Naive B cell (primary cell): ENCODE measurements around the gene BRCC3. TPM values are rescaled to one million over a fixed set of nuclear protein-coding genes. Genes with fewer than 3 reads are reported as not detected.

Experiments used
- ATAC-seq, 2 donors: fragments of 150-1000 bp; cut with Tn5 transposase; 2 replicates each; pipeline ENCODE4 v1.10.0; 2021; ENCODE audit warnings: low read depth in 2 of 2, mild to moderate bottlenecking in 2 of 2, moderate library complexity in 2 of 2
- DNase-seq: peaks from one replicate; pipeline ENCODE4 v3.0.0; 2022
- H3K27ac Mint-ChIP-seq, 6 donors: one replicate each; pipeline ENCODE4 v1.8.0; 2020 to 2022; ENCODE audit warnings: mild to moderate bottlenecking in 6 of 6, mixed read lengths in 6 of 6, moderate library complexity in 5 of 6, inconsistent platforms in 2 of 6
- H3K27me3 Mint-ChIP-seq, 3 donors: one replicate each; pipeline ENCODE4 v1.8.0; 2021 to 2022; ENCODE audit warnings: mixed read lengths in 3 of 3, mild to moderate bottlenecking in 1 of 3
- H3K36me3 Mint-ChIP-seq, 2 donors: one replicate each; pipeline ENCODE4 v1.8.0; 2020 to 2022; ENCODE audit warnings: mixed read lengths in 2 of 2, inconsistent platforms in 1 of 2, mild to moderate bottlenecking in 1 of 2
- H3K4me1 Mint-ChIP-seq, 3 donors: one replicate each; pipeline ENCODE4 v1.8.0; 2020 to 2022; ENCODE audit warnings: mixed read lengths in 3 of 3, inconsistent platforms in 1 of 3, mild to moderate bottlenecking in 1 of 3, moderate library complexity in 1 of 3
- H3K4me3 Mint-ChIP-seq, 8 donors: one replicate each; pipeline ENCODE4 v1.8.0; 2020 to 2022; ENCODE audit warnings: mild to moderate bottlenecking in 8 of 8, mixed read lengths in 8 of 8, moderate library complexity in 8 of 8, inconsistent platforms in 2 of 8
- H3K9me3 Mint-ChIP-seq, 7 donors: one replicate each; pipeline ENCODE4 v1.8.0; 2020 to 2022; ENCODE audit warnings: mixed read lengths in 7 of 7, mild to moderate bottlenecking in 5 of 7, inconsistent platforms in 2 of 7, moderate library complexity in 1 of 7
- polyA plus RNA-seq, 6 donors: library from polyadenylated mRNA; unstranded; fragments of 300-500 nt; fragmentation: Illumina TruSeq; gene quantifications; one replicate each; pipeline ENCODE4 v1.2.3, GENCODE V29; 2021; ENCODE audit warnings: low read depth in 6 of 6

The BRCC3 gene
- polyA plus RNA-seq: 10 to 100 TPM; 16.3 to 26.8 (median 24.7) TPM

DNA sequence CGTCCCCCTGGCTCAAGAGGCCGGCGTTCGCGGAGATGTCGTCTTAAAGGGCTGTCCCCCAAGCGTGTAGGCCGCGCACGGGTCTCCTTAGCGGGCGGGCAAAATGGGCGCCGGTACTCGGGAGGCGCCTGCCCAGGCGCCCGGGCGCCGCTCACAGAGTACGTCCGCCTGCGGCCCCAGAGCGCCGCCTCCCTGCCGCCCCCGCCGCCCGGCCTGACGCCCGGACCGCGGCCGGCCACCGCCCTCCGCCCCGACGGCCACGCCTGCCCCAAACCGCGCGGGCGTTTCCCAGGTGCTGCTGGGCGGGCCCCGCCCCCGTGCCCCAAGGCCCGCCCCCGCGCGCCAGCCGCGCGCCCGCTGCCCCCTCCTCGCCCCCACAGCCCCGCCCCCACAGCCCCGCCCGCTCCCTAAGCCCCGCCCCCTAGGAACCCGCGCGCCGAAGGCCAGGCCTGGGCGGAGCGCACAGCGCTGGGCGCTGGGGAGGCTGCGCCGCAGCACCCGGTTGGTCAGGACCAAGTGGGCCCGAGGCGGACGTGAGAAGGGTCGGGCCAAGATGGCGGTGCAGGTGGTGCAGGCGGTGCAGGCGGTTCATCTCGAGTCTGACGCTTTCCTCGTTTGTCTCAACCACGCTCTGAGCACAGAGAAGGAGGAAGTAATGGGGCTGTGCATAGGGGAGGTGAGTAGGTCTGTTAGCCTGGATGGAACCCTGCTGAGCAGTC is at the start of gene BRCC3, which contains the start of the genes CMC4 and MTCP1:
Gene BRCC3, plus strand, starts transcription at position 534 of the 719 bp plus-strand sequence. Its CDS starts 20 bp downstream, at position 554.
Gene CMC4, minus strand, starts transcription at position 162 of the 719 bp plus-strand sequence. CDS start 7,113 bp downstream, outside the sequence.
Gene MTCP1, minus strand, starts transcription at position 162 of the 719 bp plus-strand sequence. CDS start 5,126 bp downstream, outside the sequence.
- DNase-seq: peak; percentile 84
- Mint-ChIP-seq H3K4me1 (peaks cover 20 to 36% (median 33%) of the 10 kb centered on the region in 3 donors), H3K36me3 (peaks cover 6 to 8% of the 10 kb centered on the region in 2 donors), H3K4me3 (peak within 1 kb of the TSS; percentile 73 to 96 (median 92)), H3K27ac (peak within 1 kb of the TSS; percentile 86 to 97 (median 96)), H3K27me3 (no peaks in the 10 kb centered on the region), H3K9me3 (peaks cover 0 to 10% (median 0%) of the 10 kb centered on the region in 7 donors)
- ATAC-seq: peak; percentile 76 to 77

DNA sequence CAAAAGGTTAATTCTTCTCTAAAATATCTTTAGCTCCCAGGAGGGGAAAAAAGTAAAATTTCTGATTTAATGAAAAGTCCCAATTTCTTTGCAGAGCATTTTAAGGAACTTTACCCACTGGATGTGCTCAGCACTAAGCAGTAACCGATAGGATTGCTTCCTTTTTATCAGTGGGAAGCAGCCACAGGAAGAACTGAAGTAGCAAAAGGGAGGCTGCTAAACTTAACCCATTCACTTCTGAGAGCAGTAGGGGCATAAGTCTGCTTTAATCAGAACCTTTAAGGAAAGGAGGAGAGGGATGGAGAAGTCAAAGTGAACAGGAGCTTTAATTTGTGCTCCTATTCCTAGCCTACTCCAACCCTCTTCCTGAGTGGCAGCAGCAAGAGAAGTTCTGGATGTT is 48.7 kb upstream of the BRCC3 start, which contains the start of gene F8:
Gene F8, minus strand, starts transcription at position 139 of the 400 bp plus-strand sequence. CDS start 171 bp downstream, outside the sequence.
- H3K4me3 Mint-ChIP-seq: peak within 1 kb of the TSS in 1 of 8 donors; percentile 36
- peak within 1 kb of the TSS in 2 of 6 donors; percentile 13 to 29 for H3K27ac Mint-ChIP-seq
- peaks cover 0 to 4% (median 0%) of the 10 kb centered on the region in 3 donors for H3K4me1 Mint-ChIP-seq

DNA sequence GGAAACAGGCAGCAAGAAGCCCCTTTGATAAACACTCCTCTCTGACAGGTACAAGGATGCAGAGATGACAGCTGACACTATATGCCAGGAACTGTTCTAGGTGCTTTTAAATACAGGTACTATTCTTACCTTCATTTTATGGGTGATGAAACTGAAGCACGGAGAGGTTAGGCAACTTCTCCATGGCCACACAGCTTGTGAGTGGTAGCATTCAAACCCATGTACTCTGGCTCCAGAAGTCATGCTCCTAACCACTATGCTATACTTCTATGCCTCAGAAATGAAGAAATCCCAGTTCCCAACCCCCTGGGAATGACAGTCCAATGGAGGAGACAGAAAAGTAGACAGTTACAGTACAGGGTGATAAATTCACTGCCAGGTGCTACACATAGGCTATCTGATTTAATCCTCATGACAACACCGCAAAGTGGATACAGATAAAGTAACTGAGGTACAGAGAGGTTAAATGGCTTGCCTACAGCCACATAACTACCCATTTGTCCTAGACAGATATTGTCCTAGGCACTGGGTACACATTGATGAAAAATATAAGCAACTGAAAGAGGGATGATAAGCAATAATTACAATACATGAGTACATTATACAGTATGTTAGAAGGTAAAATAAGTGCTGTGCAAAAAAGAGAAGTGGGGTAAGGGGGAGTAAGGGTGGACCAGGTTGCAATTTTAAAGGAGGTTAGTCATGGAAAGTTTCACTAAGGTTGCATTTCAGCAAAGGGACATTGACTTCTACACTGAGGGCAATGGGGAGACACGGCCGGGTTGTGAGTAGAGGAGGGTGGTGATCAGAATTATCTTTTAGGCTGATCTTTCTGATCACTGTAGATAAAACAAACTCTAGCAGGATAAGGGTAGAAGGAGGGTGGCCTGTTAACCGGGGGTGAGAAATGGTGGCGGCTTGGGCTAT is 47.1 kb upstream of the BRCC3 start:
- H3K4me1 Mint-ChIP-seq: peaks cover 0 to 15% (median 4%) of the 10 kb centered on the region in 3 donors
- H3K9me3 Mint-ChIP-seq: peaks cover 0 to 3% (median 0%) of the 10 kb centered on the region in 7 donors
- H3K36me3 Mint-ChIP-seq: no peaks in the 10 kb centered on the region
- no peak for ATAC-seq
- H3K27ac Mint-ChIP-seq: peak overlapping the region in 2 of 6 donors; percentile 48 to 57
- no peaks in the 10 kb centered on the region for H3K27me3 Mint-ChIP-seq
- peak overlapping the region in 3 of 8 donors; percentile 23 to 67 (median 40) for H3K4me3 Mint-ChIP-seq
- no peak for DNase-seq

More for the DNA sequence above, 48.7 kb upstream of the BRCC3 start, which contains the start of gene F8:
- ATAC-seq (no peak), DNase-seq (no peak)
- Mint-ChIP-seq H3K36me3 (no peaks in the 10 kb centered on the region), H3K27me3 (no peaks in the 10 kb centered on the region), H3K9me3 (peaks cover 0 to 3% (median 0%) of the 10 kb centered on the region in 7 donors)

DNA sequence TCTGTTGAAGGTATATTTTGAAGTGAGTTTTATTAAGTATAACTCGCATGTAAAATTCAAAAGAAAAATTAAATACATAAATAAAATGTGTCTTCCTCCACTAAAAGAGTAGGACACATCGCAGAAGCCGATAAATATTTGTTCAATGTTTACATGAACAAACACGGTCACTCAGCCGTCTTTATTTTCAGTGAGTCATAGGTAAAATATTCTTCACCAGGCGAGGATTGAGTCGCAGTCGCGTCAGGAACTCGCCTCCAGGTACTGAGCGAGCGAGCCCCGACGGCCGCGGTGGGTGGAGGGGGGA is 44.9 kb upstream of the BRCC3 start:
- Mint-ChIP-seq H3K27me3 (no peaks in the 10 kb centered on the region), H3K4me1 (peaks cover 5 to 23% (median 6%) of the 10 kb centered on the region in 3 donors), H3K4me3 (peak overlapping the region; percentile 79 to 96 (median 90)), H3K27ac (peak overlapping the region; percentile 89 to 96 (median 94)), H3K36me3 (no peaks in the 10 kb centered on the region), H3K9me3 (peaks cover 0 to 3% (median 0%) of the 10 kb centered on the region in 7 donors)
- DNase-seq: no peak
- no peak for ATAC-seq

DNA sequence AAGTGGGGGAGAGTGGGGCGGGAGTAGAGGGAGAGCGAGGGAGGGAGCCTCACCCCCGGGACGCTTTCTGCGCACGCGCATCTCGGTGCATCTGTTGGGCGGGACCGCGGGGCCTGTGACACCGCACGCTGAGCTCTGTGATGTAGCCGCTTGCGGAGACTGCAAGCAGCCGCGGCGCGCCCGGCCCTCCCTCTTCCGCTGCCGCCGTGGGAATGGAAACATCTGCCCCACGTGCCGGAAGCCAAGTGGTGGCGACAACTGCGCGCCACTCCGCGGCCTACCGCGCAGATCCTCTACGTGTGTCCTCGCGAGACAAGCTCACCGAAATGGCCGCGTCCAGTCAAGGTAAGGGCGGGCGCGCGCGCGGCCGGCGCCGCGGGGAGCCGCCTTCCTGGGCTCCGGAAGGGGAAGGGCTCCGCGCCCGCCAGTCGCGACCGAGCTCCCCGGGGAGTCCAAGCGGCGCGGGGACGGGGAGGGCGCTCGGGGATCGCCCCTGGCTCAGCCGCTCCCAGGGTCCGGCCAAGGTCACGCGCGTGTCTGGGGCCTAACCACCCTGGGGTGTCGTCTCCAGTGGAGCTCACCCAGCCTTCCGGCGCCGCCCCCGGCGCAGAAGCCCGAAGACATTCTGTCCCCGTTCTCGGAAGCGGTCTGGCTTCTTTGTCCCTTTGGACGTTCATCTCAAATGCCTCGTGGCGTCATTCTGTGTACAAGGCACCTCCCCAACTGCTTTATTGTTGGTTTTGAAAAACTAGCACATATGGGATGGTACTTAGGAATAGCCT is 44.4 kb upstream of the BRCC3 start, which contains the start of gene FUNDC2:
Gene FUNDC2, plus strand, starts transcription at position 118 of the 782 bp plus-strand sequence. Its CDS starts 95 bp downstream, at position 213.
- ATAC-seq: peak; percentile 86 to 87
- H3K9me3 Mint-ChIP-seq: peaks cover 0 to 3% (median 0%) of the 10 kb centered on the region in 7 donors
- peak; percentile 91 for DNase-seq
- H3K4me3 Mint-ChIP-seq: peak within 1 kb of the TSS; percentile 79 to 96 (median 91)
- H3K27me3 Mint-ChIP-seq: no peaks in the 10 kb centered on the region
- peaks cover 5 to 25% (median 6%) of the 10 kb centered on the region in 3 donors for H3K4me1 Mint-ChIP-seq
- H3K27ac Mint-ChIP-seq: peak within 1 kb of the TSS; percentile 93 to 97 (median 96)
- H3K36me3 Mint-ChIP-seq: no peaks in the 10 kb centered on the region

DNA sequence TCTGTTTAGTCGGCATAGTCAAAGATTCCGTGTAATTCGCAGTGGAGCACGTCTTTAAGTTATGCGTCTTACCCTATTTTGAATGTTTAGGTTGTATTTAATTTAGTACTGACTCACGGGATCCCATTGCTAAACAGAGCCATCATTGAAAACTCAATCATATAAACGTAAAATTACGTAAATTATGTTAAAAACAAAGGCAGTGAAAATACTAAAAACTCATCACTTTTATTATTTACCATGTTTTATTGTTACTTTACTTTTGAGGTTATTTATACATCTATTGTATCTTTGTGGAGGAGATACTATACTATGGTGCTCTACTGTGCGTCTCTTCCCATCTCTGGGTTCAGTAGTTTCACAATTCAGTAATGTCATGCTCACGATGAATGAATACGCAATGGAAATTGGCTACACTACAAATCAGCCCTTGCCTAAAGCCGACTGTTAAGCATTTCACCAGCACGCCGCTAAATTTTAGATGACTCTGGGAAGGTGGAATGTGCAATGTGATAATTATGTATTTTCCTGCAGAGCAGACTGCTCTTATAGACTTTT is 43.7 kb upstream of the BRCC3 start:
- Mint-ChIP-seq H3K9me3 (peaks cover 0 to 3% (median 0%) of the 10 kb centered on the region in 7 donors), H3K4me3 (peak overlapping the region; percentile 79 to 96 (median 88)), H3K27ac (peak overlapping the region; percentile 90 to 97 (median 96)), H3K27me3 (no peaks in the 10 kb centered on the region), H3K4me1 (peaks cover 5 to 25% (median 6%) of the 10 kb centered on the region in 3 donors), H3K36me3 (no peaks in the 10 kb centered on the region)
- ATAC-seq: no peak
- DNase-seq: no peak

DNA sequence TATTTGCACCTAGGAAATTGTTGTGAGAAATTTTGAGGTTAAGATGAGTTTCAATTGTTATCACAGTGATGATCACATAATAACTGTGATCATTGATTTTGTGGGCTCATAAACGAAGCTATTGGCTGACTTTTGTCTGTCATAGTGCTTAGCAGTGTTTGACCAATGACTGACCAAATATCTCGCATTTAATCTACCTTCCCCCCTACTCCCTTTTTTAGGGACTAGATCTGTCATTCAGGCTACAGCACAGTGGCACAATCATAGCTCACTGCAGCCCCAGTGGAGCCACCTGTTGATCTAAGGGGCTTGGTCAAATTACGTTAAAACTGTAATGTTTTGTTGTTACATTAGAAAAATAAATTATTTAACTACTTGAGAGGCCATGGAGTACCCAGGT is 43.2 kb upstream of the BRCC3 start:
- Mint-ChIP-seq H3K36me3 (no peaks in the 10 kb centered on the region), H3K4me3 (peak overlapping the region in 6 of 8 donors; percentile 37 to 96 (median 87)), H3K4me1 (peaks cover 5 to 25% (median 6%) of the 10 kb centered on the region in 3 donors), H3K9me3 (peaks cover 0 to 3% (median 0%) of the 10 kb centered on the region in 7 donors), H3K27ac (peak overlapping the region in 4 of 6 donors; percentile 93 to 97 (median 96)), H3K27me3 (no peaks in the 10 kb centered on the region)
- DNase-seq (no peak), ATAC-seq (no peak)

DNA sequence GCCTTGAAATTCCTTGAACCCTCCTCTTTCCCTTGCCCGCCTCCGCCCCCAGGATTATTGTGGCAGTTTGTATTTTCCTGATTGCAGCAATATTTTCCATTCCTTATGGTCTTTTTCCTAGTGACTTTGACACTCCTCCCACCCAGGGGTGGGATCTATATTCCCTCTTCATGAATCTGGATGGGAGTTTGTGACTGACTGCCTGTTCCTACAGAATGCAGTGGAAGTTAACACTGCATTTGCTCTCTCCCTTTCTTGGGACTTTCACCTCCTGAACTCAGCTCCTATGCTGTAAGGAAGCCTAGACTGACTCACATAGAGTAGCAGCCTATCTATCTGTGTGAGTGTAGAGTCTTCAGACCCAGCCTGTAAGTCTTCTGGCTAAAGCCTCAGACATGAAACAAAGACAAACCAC is 42.4 kb upstream of the BRCC3 start:
- H3K27me3 Mint-ChIP-seq: no peaks in the 10 kb centered on the region
- peak overlapping the region in 2 of 6 donors; percentile 25 to 85 for H3K27ac Mint-ChIP-seq
- peaks cover 5 to 25% (median 6%) of the 10 kb centered on the region in 3 donors for H3K4me1 Mint-ChIP-seq
- no peaks in the 10 kb centered on the region for H3K36me3 Mint-ChIP-seq
- no peak for ATAC-seq
- peak overlapping the region in 4 of 8 donors; percentile 4 to 96 (median 42) for H3K4me3 Mint-ChIP-seq
- no peak for DNase-seq
- peaks cover 0 to 3% (median 0%) of the 10 kb centered on the region in 7 donors for H3K9me3 Mint-ChIP-seq

DNA sequence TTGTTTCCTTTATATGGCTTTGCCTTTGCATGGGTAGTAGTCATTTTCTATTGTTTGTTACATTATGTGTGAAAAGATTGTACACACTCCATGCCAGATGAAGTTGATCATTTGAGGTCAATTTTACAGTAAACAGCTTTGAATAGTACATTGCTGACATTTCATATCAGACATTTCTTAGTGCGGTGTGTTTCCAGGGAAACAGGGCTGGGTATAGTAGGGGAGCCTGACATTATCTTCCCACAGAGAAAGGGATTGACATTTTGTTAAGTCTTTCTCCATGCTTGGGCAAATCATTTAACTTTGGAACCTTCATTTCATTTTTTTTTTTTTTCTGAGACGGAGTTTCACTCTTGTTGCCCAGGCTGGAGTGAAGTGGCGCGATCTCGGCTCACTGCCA is 39.7 kb upstream of the BRCC3 start:
- H3K27me3 Mint-ChIP-seq: no peaks in the 10 kb centered on the region
- H3K27ac Mint-ChIP-seq: peak overlapping the region in 1 of 6 donors; percentile 63
- peaks cover 6 to 21% (median 8%) of the 10 kb centered on the region in 3 donors for H3K4me1 Mint-ChIP-seq
- H3K36me3 Mint-ChIP-seq: peaks cover 0 to 14% of the 10 kb centered on the region in 2 donors
- DNase-seq: no peak
- H3K9me3 Mint-ChIP-seq: peaks cover 0 to 15% (median 4%) of the 10 kb centered on the region in 7 donors
- no peak for ATAC-seq
- H3K4me3 Mint-ChIP-seq: no peak overlapping the region

DNA sequence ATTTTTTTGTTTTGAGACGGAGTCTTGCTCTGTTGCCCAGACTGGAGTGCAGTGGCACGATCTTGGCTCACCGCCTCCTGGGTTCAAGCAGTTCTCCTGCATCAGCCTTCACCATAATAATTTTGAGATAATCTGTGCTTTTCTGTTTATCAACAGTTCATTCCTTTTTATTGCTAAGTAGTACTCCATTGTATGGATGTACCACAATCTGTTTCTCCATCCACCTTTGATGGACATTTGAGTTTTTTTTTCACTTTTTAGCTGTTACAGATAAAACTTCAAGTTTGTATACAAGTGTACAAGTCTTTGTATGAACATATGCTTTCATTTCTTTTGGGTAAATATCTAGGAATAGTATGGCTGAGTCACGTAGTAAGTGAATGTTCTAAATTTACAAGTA is 35.6 kb upstream of the BRCC3 start:
- Mint-ChIP-seq H3K27ac (no peak overlapping the region), H3K27me3 (no peaks in the 10 kb centered on the region), H3K36me3 (peaks cover 0 to 23% of the 10 kb centered on the region in 2 donors), H3K9me3 (peaks cover 0 to 15% (median 4%) of the 10 kb centered on the region in 7 donors), H3K4me3 (no peak overlapping the region), H3K4me1 (peaks cover 5 to 9% (median 8%) of the 10 kb centered on the region in 3 donors)
- no peak for ATAC-seq
- DNase-seq: no peak

DNA sequence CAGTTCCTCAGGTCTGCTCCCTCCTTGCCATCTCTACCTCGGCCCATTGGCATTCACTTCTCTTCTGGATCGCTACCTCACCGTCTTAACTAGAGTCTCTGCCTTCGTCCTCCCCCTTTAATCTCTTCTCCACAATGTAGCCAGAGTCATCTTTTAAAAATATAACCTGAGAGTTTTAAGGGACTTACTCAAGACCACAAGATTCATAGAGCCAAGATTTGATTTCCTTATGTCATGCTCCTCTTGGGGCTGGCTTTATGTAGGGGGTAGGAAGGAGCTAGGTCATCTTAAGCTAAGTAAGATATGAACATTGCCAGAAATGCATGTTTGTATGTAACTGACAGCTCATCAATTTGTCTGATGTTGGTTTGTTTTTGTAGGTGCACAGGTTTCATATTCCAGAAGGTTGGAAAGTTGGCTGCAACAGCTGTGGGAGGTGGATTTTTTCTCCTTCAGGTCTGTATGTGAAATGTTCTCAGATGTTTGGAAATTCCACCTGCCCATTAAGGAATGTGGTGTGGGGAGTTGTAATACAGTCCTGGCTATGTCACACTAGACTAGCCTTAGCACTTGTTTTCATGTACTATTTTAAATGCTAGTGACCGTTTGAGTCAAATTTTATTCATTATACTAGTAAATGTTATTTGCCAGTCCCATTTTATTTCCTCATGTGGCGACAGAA is 25.0 kb upstream of the BRCC3 start:
- Mint-ChIP-seq H3K4me1 (peaks cover 4 to 13% (median 13%) of the 10 kb centered on the region in 3 donors), H3K36me3 (no peaks in the 10 kb centered on the region), H3K4me3 (no peak overlapping the region), H3K9me3 (peaks cover 0 to 2% (median 0%) of the 10 kb centered on the region in 7 donors), H3K27me3 (no peaks in the 10 kb centered on the region), H3K27ac (no peak overlapping the region)
- ATAC-seq: no peak
- DNase-seq: no peak
